Uterus (tissue), 4 donors: Measurements from ENCODE around the gene MAVS. TPM values are rescaled to one million over a fixed set of nuclear protein-coding genes. Genes with fewer than 3 reads are reported as not detected.

Source experiments
- DNase-seq, 2 donors: peaks; one replicate each; pipeline ENCODE4 v3.0.0-alpha.2; 2019 to 2020
- H3K27ac ChIP-seq, 2 donors: fragments of 200-600 bp; sonication (generic); 1 replicate in 1 of 2; 2 replicates in 1 of 2; pipeline ENCODE4 v1.5.1; 2016 to 2018
- H3K27me3 ChIP-seq, 2 donors: fragments of 200-600 bp; sonication (generic); one replicate each; pipeline ENCODE4 v1.5.1; 2018 to 2019; ENCODE audit warnings: control low read depth in 1 of 2
- H3K36me3 ChIP-seq, 2 donors: fragments of 200-600 bp; sonication (generic); one replicate each; pipeline ENCODE4 v1.5.1; 2019; ENCODE audit warnings: control low read depth in 1 of 2
- H3K4me1 ChIP-seq, 2 donors: fragments of 200-600 bp; sonication (generic); one replicate each; pipeline ENCODE4 v1.5.1; 2018 to 2019; ENCODE audit warnings: control low read depth in 1 of 2
- H3K4me3 ChIP-seq, 2 donors: fragments of 200-600 bp; sonication (generic); 1 replicate in 1 of 2; 2 replicates in 1 of 2; pipeline ENCODE4 v1.5.1; 2018 to 2019; ENCODE audit warnings: mild to moderate bottlenecking in 1 of 2
- H3K9me3 ChIP-seq, 2 donors: fragments of 200-600 bp; sonication (generic); one replicate each; pipeline ENCODE4 v1.5.1; 2019; ENCODE audit warnings: control low read depth in 1 of 2
- CTCF ChIP-seq, 4 experiments: fragments of 200-600 bp in 2 of 4; fragments of 450-650 bp in 2 of 4; sonication (generic) in 2 of 4; IDR thresholded peaks; one replicate each; pipeline ENCODE4 v1.5.1; 2016 to 2019; ENCODE audit warnings: antibody characterized with exemption in 4 of 4, mild to moderate bottlenecking in 2 of 4, moderate library complexity in 1 of 4
- POLR2A ChIP-seq, 2 donors: fragments of 450-650 bp; IDR thresholded peaks; one replicate each; pipeline ENCODE4 v1.6.1; 2016; ENCODE audit warnings: antibody characterized with exemption in 2 of 2, mild to moderate bottlenecking in 1 of 2, moderate library complexity in 1 of 2
- intact Hi-C: fragments of 100-400 bp; cut with DNase I; formaldehyde crosslinking; loops from one replicate; pipeline ENCODE4 v1.15.1; 2023; ENCODE audit warnings: low total_unique reads
- total RNA-seq, 4 donors: library from RNA; depleted of rRNA in 3 of 4; stranded (reverse); fragments of >200 nt in 3 of 4; gene quantifications; one replicate each; pipeline versions ENCODE4 v1.1.0 to v1.2.4, GENCODE V29; 2014 to 2023
- donor health status: DM: yes; HTN: yes; CAD: no.

The MAVS gene
- total RNA-seq, 4 donors from 2014 or later, result 7.4 to 43.2 (median 13.7) TPM

- Histone ChIP-seq H3K27ac (peak overlapping the region; percentile 89 to 96), H3K4me1 (peaks cover 5 to 12% of the 10 kb centered on the region in 2 donors), H3K27me3 (no peaks in the 10 kb centered on the region), H3K4me3 (peak overlapping the region; percentile 92 to 98), H3K36me3 (no peaks in the 10 kb centered on the region), H3K9me3 (no peaks in the 10 kb centered on the region)
- intact Hi-C loops, result no loop called here
- DNase-seq, result peak; percentile 40 to 43
- TF ChIP-seq POLR2A (IDR thresholded peaks at IDR 0.05) (no peak), CTCF (IDR thresholded peaks at IDR 0.05) (no peak)
Observed at GRCh38 chr20:3889489-3890397, 43.1 kb downstream of the MAVS start.

GRCh38 chr20:3890398-3890751, 43.7 kb downstream of the MAVS start:
- Histone ChIP-seq H3K27ac (peak overlapping the region; percentile 89 to 96), H3K27me3 (no peaks in the 10 kb centered on the region), H3K36me3 (no peaks in the 10 kb centered on the region), H3K4me3 (peak overlapping the region; percentile 92 to 98), H3K4me1 (peaks cover 5 to 12% of the 10 kb centered on the region in 2 donors), H3K9me3 (no peaks in the 10 kb centered on the region)
- intact Hi-C loops, result no loop called here
- TF ChIP-seq CTCF (IDR thresholded peaks at IDR 0.05) (no peak), POLR2A (IDR thresholded peaks at IDR 0.05) (no peak)
- no peak for DNase-seq

GRCh38 chr20:3890999-3891929, 44.6 kb downstream of the MAVS start:
- Histone ChIP-seq H3K9me3 (no peaks in the 10 kb centered on the region), H3K36me3 (no peaks in the 10 kb centered on the region), H3K27ac (peak overlapping the region in 1 of 2 donors; percentile 89), H3K4me1 (peaks cover 5 to 13% of the 10 kb centered on the region in 2 donors), H3K4me3 (peak overlapping the region in 1 of 2 donors; percentile 98), H3K27me3 (no peaks in the 10 kb centered on the region)
- intact Hi-C loops, result no loop called here
- no peak for TF ChIP-seq CTCF (IDR thresholded peaks at IDR 0.05)
- TF ChIP-seq POLR2A (IDR thresholded peaks at IDR 0.05), result no peak
- no peak for DNase-seq

GRCh38 chr20:3894796-3895195, 48.2 kb downstream of the MAVS start:
- intact Hi-C loops, result no loop called here
- TF ChIP-seq CTCF (IDR thresholded peaks at IDR 0.05) (no peak), POLR2A (IDR thresholded peaks at IDR 0.05) (no peak)

More at GRCh38 chr20:3894796-3895195, 48.2 kb downstream of the MAVS start:
- no peaks in the 10 kb centered on the region for H3K27me3 ChIP-seq
- DNase-seq, result no peak
- H3K27ac ChIP-seq, result no peak overlapping the region
- no peak overlapping the region for H3K4me3 ChIP-seq
- peaks cover 9 to 16% of the 10 kb centered on the region in 2 donors for H3K4me1 ChIP-seq
- H3K36me3 ChIP-seq, result no peaks in the 10 kb centered on the region
- H3K9me3 ChIP-seq, result no peaks in the 10 kb centered on the region
